Hematopoietic multipotent progenitor cell treated with erythropoietin and hydrocortisone succinate and interleukin-3 and kit ligand, for 15 days (in vitro differentiated cells): ENCODE measurements around the gene GOLIM4.
"Not testable (repeated sequence)": the region's sequence is repeated elsewhere in the genome, so short reads cannot be mapped to it uniquely, and the experiment has no call there.

Source experiments
- DNase-seq: peaks from one replicate; pipeline ENCODE4 v3.0.0-alpha.2; 2015; ENCODE audit warnings: low spot score

The GOLIM4 gene

DNA sequence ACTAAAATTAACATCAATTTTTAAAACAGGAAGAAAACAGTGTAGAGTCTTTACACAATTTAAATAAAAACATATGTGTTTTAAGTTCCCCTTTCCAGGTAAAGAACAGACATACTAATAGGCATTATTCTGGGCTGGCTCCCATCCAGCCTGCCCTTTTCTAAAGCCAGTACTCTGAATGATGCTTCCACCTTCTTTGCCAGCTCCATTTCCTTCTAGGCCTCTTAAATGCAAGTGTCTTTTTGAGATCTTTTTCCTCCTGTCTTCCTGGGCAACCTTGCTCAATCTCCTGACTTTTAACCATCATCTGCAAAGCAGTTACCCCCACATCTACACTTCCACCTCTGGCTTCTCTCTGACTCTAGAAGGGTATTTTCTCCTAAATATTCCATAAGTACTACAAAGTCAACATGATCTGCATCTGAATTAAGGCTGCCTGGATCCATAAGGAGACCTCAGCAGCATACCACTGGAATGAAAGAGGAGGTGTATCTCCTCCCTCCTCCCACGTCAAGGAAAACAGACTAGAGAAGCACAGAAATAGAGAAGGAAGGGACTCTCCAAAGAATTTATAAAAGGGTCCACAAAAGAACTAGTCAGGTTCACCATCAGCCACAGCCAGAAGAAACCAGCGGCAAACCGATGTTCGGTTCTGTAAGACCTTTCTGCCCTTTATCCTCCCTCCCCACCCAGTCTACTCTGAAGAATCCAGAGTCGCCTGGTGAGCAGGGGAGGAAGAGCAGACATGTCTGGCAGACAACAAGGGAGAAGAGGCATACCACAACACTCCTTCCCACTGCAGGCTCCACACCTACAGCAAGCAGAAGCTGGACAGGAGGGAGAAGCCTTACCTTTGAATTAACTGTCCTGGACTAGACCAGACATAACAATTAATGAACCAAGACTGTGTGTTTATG, 47.1 kb downstream of the GOLIM4 start:
- DNase-seq: no peak

DNA sequence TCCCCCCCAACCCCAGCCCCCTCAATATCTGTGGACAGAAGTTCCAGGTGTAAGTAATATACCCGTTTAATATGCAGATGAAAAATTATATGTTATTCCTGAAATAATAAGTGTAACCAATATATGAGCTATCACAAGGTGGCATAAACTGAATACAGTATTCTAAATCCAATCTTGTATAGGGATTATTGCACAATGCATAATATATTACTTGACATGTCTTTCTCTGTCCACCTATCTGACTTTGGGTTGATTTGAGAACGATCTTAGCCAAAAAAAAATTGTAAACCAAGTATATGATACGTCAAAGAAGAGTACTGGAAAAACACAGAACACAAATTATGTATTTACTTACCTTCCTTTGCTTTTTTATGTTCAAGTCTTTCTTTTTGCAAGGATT, 47.8 kb downstream of the GOLIM4 start:
- no peak for DNase-seq

DNA sequence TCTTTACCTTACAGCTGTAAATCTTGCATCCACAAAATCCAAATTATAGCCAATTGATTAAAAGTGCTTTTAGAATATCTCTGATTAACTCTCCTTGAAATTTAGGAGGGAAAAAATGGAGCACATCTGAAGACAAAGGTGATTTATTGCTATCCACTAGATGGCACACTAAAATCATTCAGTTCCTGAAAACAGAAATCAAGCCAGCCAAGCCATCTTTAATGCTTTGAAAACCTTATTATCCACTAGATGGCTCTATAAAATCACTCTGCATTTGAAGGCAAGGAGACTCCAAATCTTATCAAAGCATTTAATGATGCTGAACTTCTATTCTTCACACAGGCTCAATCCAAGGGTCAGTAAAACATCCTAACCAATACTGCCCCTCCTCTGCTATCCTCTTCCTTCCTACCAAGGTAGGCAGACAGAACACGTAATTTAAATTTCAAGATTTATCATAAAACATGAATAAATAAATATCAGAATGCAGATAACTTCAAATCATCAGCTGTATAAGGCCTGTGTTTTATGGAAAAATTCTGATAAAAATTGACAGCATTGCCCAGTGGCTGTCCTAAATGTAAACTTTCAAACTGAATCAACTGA, 48.4 kb downstream of the GOLIM4 start:
- peak; percentile 75 for DNase-seq

DNA sequence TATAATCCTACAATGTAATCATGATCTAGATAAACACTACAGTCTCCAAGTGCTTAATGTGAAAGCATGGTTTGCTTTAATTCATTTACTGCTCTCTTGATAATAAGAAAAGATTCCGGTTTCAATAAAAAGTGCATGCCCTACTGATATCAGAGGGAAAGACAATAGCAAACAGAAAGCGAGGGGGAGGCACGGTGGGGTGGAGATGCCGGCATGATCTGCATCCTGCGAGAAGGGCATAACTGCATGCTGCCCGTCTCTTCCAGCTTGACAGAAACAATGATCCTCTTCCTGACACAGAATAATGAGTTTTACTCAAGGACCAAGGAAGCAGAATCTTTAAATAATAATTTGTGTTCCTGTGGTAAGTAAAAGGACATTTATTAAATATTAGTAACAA, 51.7 kb downstream of the GOLIM4 start:
- no peak for DNase-seq

DNA sequence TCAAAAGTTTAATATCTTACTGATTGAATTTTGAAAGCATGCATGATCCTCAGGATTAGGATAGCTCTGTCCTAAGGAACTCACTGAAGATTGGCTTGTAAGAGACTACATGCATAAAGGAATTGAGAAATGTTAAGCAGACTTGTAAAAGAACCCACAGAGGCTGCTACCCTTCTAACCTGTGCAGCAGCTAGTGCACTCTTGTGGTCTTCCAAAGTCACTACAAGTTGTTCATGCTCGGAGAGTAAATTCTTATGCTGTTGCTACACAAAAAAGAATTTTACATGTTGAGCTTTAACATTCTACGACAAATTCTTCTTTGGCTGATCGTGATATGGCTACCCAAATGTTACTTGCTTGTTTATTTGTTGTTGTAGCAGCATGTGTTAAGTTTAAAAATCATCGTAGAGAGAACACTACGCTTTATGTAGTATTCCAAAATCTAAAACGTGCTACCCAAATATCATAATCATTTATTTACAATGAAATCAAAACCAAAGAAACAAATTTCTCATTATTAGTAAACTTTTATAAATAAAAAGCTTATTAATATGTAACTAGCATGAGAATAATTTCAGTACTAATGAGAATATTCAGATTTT, 55.0 kb downstream of the GOLIM4 start:
- peak; percentile 10 for DNase-seq

DNA sequence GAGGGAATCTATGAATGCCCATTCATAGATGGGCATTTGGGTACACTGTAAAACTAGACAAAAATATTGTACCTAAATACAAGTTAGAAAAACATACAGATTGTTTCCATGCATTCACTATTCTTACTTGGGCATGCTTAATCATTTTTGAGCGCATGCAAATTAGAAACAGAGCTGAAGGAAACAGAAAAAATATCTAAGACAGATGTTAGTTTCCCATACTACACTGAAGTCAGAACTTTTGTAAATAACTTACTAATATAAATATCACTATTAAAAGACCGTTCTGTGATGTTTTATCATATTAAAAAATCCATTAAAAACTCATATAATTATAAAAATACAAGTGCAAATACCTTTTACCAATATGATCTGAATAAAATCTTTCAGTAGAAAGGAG, 58.7 kb downstream of the GOLIM4 start:
- DNase-seq: no peak

DNA sequence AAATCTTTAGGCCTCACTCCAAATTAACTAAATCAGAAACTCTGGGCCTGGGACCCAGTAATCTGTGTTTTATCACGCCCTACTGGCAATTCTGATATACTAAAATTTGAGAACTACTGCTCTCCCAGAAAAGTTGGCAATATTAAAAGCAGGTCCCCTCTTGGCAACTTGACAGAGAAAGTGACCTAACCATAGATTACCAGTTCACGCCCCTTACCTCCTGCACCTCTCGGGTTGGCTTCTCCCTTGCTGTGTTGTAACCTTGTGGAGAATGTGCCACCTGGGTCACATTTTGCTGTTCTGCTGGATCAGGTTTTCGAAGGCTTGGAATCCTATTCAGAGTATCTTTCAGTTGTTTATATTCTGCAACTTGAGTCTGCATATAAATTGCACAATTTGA, 59.1 kb downstream of the GOLIM4 start:
- no peak for DNase-seq

DNA sequence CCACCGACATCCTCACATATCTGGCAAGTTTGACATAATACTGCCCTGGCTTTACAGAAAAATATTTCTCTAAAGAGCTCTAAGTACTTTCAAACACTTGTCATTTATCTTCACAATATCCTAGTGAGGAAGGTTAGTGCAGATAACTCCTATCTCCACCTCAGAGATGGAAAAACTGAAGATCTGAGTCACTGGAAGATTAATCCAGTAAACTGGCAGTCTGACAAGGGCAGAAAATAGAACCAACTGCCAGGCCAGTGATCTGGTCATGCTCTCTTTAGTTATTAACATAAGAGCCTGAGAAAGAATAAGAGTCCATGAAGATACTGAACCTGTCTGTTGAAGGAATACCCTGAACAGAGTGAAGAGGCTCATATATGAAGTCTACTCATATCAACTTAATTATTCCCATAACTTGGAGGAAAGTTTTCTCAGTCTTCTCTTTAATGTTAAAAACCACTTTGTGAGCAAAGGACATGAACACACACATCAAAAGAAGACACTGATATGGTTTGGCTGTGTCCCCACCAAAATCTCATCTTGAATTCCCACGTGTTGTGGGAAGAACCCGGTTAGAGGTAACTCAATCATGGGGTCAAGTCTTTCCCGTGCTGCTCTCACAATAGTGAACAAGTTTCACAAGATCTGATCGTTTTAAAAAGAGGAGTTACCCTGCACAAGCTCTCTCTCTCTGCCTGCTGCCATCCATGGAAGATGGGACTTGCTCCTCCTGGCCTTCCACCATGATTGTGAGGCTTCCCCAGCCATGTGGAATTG, 61.4 kb downstream of the GOLIM4 start:
- DNase-seq: peak; percentile 9

DNA sequence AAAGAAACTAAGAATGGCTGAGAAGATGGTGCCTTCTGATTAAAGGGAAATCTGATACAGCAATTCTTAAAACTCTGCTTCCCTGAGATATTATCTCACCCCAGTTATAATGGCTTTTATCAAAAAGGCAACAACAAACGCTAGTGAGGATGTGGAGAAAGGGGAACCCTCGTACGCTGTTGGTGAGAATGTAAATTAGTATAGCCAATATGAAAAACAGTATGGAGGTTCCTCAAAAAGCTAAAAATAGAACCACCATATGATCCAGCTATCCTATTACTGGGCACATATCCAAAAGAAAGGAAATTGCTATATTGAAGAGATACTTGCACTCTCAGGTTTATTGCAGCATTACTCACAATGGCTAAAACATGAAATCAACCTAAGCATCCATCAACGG, 65.1 kb downstream of the GOLIM4 start:
- no peak for DNase-seq

DNA sequence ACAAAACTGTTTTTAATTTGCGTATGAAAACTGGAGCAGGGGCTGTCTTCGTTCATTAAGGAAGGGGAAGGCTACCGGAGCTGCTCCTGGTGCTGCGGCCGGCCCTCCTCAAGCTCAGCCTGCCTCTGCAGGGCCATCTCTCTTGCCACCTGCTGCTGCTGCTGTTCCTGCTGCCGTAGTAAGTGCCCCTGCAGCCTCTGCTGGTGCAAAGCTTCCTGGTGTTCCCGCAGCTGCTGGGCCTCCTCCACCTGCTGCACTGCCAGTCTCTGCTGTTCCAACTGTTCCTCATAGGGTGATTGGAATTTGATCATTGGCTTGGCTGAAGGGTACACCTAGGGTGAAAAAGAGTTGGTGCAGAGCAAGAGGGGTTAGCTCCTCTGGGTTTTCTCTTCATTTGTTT, 66.0 kb downstream of the GOLIM4 start:
- DNase-seq: no peak

DNA sequence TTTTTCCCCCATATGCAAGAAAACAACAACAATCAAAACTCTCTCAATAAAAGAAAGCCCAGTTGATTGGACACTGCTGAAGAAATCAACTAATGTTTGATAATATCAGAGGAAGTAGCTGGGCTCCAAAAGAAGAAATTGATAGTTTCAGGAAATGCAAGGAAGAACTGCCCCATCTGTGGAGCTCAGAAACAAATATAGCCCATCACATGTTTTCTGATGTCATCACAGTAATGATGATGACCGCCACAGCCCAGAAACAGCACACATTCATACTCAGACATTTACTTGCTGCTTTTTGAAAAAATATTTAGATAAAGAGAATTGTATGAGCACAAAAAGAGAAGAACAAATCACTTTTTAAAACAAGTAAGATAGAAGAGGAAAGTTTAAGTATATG, 67.6 kb downstream of the GOLIM4 start:
- no peak for DNase-seq

DNA sequence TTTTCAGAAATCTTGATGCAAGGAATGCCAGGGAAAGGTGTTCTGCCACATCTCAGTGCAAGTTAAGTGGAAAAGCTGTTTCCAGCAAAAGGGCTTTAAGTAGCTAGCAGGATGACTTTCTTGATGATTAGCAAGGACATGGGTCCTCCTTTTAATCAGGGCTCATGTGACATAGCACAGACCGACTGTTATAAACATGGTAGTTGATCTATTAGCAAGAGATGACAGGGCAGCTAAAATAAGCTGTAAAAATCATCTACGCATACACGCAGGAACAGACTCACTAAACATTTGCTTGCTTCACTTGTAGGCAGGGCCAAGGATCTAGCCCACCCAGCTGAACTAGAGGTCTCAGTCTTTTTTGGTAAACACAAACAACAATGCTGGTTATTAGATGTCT, 69.0 kb downstream of the GOLIM4 start:
- no peak for DNase-seq

DNA sequence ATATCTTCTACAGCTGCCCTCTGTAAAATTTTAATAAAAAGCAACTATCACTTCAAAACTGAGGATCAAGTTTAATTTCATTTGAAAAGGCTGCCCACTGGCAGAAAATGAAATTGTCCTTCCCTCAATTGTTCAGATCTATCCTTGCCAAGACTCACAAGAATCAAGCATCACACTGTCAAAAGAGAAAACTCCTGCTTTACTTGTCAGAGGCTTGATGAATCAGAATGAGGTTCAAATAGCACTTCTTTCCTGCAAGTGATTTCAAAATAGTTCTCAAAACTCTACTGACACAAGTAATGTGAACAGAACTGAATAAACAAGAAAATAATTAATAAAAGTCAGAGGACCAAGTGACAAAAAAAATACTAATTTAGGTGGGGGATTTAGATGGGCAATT, 70.6 kb downstream of the GOLIM4 start:
- no peak for DNase-seq

DNA sequence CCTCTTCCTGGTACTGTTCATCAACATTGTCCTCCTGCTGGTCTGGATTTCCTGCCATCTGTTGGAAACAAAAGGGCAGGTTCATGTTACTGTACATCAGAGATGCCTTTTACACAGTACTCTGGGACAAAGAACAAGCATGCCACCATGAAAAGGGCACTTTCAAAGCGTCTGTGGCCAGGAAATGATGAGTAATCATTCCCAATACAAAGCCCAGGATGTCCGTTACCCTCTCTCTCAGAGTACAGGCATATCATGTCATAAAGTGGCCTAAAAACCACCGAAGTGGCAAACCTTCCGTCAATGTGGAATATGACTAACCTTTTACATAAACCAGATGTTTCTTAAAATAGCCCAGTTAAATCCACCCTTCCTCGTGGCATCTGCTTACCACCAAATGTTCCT, 71.2 kb downstream of the GOLIM4 start:
- no peak for DNase-seq

DNA sequence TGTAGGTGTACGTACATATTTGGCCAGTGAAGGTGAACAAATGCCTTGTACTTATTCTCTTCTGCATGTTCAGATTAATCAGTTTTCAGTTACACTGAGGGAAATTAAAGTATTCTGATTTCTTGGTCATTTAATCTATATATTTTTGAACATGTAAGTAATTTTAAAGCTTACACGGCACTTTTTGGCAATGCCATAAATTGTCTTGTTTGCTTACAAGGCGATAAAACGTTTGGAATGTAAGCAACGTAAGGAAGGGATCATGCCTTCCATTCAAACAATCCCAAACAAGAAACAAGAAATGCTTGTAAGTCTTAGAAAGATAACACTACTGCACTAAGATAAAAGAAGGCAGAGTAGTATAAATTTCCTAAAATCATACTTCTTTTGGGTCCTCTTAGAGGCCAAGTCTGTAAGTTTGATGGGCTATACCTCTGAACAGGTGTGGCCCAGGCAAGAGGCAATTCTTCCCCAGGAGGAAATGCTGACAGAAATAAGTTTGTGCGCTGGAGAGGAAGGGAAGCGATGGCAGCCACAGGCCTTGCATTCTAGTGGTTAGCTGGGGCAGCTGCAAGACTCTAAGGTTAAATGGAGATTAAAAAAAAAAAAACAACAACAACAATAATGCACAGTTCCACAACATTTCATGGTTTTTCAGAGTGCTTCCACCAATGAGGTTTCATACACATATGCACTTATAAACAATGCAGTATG, 73.8 kb downstream of the GOLIM4 start:
- no peak for DNase-seq

DNA sequence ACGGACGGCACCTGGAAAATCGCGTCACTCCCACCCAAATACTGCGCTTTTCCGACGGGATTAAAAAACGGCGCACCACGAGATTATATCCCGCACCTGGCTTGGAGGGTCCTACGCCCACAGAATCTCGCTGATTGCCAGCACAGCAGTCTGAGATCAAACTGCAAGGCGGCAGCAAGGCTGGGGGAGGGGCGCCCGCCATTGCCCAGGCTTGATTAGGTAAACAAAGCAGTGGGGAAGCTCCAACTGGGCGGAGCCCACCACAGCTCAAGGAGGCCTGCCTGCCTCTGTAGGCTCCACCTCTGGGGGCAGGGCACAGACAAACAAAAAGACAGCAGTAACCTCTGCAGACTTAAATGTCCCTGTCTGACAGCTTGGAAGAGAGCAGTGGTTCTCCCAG, 84.4 kb downstream of the GOLIM4 start:
- DNase-seq: not testable (repeated sequence)

DNA sequence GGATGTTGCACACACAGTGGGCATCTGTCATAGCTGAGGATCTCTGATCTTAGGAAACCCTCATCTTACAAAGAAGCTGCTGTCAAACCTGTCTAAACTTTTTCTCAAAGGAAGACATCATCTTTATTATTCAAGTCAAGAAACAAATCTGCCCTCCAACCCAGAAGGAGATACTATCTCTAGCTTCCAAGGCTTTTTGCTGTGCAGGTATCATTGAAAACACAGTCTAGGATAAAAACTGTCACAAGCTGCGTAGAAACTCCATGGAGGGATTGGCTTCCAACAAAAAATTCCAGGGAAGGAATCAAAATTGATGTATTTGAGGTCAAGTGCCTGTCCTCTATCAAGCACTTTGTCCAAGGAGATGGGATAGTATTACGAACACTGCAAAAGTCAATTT, 89.1 kb downstream of the GOLIM4 start:
- no peak for DNase-seq

DNA sequence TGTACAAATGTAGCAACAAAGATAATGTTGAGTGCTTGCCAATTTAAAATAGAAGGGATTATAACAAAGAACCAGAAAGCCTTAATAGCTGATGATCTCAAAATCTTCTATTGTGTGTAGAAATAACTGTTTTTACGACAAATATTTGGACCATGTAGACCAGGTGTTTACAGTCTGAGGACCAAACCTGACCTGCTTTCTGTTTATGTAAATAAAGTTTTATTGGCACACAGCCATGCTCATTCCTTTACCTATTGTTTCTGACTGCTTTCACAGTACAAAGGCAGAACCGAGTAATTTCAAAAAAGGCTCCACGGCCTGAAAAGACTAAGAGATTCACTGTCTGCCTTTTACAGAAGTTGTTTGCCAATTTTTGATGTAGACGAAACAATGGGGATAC, 91.8 kb downstream of the GOLIM4 start:
- no peak for DNase-seq

DNA sequence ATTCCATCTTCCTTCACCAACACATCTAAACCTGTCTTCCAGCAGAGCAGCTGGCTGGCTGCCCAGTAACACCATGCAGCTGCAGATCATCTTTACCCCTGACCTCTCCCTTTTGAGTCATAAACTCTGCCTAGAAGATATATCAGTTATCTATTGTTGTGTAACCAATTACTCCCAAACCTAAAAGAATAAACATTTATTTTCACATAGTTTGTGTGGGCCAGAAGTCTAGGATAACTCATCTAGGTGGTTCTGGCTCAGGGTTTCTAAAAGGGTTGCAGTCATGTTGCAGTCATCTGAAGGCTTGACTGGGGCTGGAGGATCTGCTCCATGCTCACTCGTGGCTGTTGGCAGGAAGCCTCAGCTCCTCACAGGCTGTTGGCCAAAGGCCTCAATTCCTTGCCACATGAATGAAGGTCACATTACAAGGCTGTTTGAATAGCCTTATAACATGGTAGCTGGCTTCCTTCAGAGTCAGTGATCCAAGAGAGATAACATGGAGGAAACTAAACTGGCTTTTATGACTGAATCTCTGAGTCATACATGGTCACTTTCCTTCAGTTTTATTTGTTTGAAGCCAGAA, 92.8 kb downstream of the GOLIM4 start:
- DNase-seq: no peak

DNA sequence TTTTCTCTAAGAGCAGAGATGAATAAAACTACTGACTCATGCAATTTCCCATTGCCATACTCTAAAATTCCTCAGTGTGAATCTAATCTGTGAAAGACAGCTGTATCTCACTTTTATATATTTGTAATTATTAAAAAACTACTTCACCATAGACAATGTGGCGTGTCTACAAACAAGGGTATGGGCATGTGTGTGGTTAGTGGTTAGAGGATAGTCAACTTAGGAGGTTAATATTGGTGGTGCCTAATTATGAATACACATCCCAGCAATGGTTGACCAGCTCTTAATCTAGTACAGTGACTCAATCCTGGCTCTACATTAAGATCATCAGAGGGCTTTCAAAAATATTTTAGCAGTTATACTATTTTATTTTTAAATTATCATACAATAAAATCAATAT, 94.5 kb downstream of the GOLIM4 start:
- DNase-seq: no peak

DNA sequence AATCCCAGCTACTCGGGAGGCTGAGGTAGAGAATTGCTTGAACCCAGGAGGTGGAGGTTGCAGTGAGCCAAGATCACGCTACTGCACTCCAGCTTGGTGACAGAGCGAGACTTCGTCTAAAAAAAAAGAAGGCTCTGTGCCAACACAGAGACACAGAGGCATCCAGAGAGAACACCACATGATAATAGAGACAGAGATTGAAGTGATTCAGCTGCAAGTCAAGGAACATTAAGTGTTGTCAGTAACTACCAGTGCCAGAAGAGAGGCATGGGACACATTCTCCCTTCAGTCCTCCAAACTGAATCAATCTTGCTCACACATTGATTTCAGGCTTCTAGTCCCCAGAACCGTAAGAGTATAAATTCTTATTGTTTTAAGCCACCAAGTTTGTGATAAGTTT, 97.5 kb downstream of the GOLIM4 start:
- no peak for DNase-seq

DNA sequence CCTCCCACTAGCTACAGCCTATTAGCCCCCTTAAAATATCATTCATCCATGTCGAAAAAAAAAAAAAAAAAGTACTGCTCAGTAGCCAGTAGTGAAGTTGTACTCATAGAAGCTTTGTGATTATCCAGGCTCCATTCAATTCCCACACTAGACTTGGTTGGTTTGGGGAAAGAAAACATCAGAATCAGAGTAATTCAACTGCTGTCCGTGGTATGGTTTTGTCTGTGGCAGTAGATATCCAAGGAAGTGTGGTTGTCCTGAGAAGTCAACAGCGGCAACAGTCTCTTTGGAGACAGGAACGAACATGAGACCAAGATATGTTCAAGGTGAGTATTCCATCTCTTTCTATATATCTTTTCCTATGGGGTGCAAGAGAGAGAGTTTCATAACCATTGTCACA, 99.2 kb downstream of the GOLIM4 start:
- no peak for DNase-seq
